ENCODE data around the gene PCBD2. TPM values are rescaled to one million over a fixed set of nuclear protein-coding genes. Genes with fewer than 3 reads are reported as not detected.

The PCBD2 gene
- total and polyA plus RNA-seq, 7 donors: 8.9 to 29.9 (median 23.8) TPM

- TF ChIP-seq CTCF (IDR thresholded peaks at IDR 0.05): no peak
- intact Hi-C loops (cut with DNase I): no loop called here
- Histone ChIP-seq H3K36me3 (ENCODE audit: insufficient read depth in 1 of 2, low read depth in 1 of 2) (peaks cover 0 to 41% of the 10 kb centered on the region in 2 donors), H3K4me3 (no peak overlapping the region), H3K27me3 (ENCODE audit: insufficient read depth in 3 of 3, low read length in 2 of 3) (no peaks in the 10 kb centered on the region), H3K4me1 (peaks cover 10% of the 10 kb centered on the region), H3K9me3 (no peaks in the 10 kb centered on the region), H3K27ac (no peak overlapping the region)
- WGBS, 3 donors: 90 to 93% (median 92%) methylated on average over 8 of the region's 8 CpGs
- no peak for DNase-seq
- no peak for ATAC-seq
These were observed 32.6 kb downstream of the PCBD2 start for GRCh38 chr5:134937526-134937925.

GRCh38 chr5:134938030-134938429 is 33.1 kb downstream of the PCBD2 start:
- WGBS, 3 donors: 48 to 74% (median 56%) methylated on average over 6 of the region's 6 CpGs
- DNase-seq: no peak
- intact Hi-C loops (cut with DNase I): no loop called here
- no peak overlapping the region for H3K4me3 ChIP-seq
- H3K27ac ChIP-seq: no peak overlapping the region
- peaks cover 0 to 37% of the 10 kb centered on the region in 2 donors for H3K36me3 ChIP-seq (ENCODE audit: insufficient read depth in 1 of 2, low read depth in 1 of 2)
- no peak for TF ChIP-seq CTCF (IDR thresholded peaks at IDR 0.05)
- H3K4me1 ChIP-seq: peaks cover 10% of the 10 kb centered on the region
- no peaks in the 10 kb centered on the region for H3K9me3 ChIP-seq
- H3K27me3 ChIP-seq (ENCODE audit: insufficient read depth in 3 of 3, low read length in 2 of 3): no peaks in the 10 kb centered on the region
- peak in 1 of 4 donors; percentile 36 for ATAC-seq

- Histone ChIP-seq H3K4me3 (no peak overlapping the region), H3K36me3 (ENCODE audit: insufficient read depth in 1 of 2, low read depth in 1 of 2) (peaks cover 0 to 29% of the 10 kb centered on the region in 2 donors), H3K27ac (no peak overlapping the region), H3K27me3 (ENCODE audit: insufficient read depth in 3 of 3, low read length in 2 of 3) (no peaks in the 10 kb centered on the region), H3K4me1 (peaks cover 9% of the 10 kb centered on the region), H3K9me3 (no peaks in the 10 kb centered on the region)
- intact Hi-C loops (cut with DNase I): no loop called here
- DNase-seq (no peak), ATAC-seq (no peak)
- WGBS, 3 donors: 88 to 96% (median 91%) methylated on average over 1 of the region's 1 CpG
- TF ChIP-seq CTCF (IDR thresholded peaks at IDR 0.05): no peak
These were observed 34.6 kb downstream of the PCBD2 start for GRCh38 chr5:134939500-134939899.

- peaks cover 9% of the 10 kb centered on the region for H3K4me1 ChIP-seq
- intact Hi-C loops (cut with DNase I): loop anchor here in 1 of 2 donors (10.0 kb wide), 1 partner anchor 251 kb away; no protein-coding TSS in a partner anchor
- no peak overlapping the region for H3K27ac ChIP-seq
- H3K27me3 ChIP-seq (ENCODE audit: insufficient read depth in 3 of 3, low read length in 2 of 3): no peaks in the 10 kb centered on the region
- H3K4me3 ChIP-seq: no peak overlapping the region
- no peaks in the 10 kb centered on the region for H3K9me3 ChIP-seq
- H3K36me3 ChIP-seq (ENCODE audit: insufficient read depth in 1 of 2, low read depth in 1 of 2): peaks cover 0 to 3% of the 10 kb centered on the region in 2 donors
- no peak for TF ChIP-seq CTCF (IDR thresholded peaks at IDR 0.05)
- DNase-seq (no peak), ATAC-seq (no peak)
- 40 to 53% (median 47%) methylated on average over 1 of the region's 1 CpG for WGBS, 3 donors
These were observed 38.6 kb downstream of the PCBD2 start for GRCh38 chr5:134943547-134943946.

GRCh38 chr5:134944630-134945029 is 39.7 kb downstream of the PCBD2 start:
- no peak for TF ChIP-seq CTCF (IDR thresholded peaks at IDR 0.05)
- no peaks in the 10 kb centered on the region for H3K9me3 ChIP-seq
- no peak overlapping the region for H3K4me3 ChIP-seq
- intact Hi-C loops (cut with DNase I): loop anchor here in 1 of 2 donors (10.0 kb wide), 1 partner anchor 250 kb away; no protein-coding TSS in a partner anchor
- ATAC-seq (no peak), DNase-seq (no peak)
- H3K4me1 ChIP-seq: peaks cover 20% of the 10 kb centered on the region
- H3K27ac ChIP-seq: peak overlapping the region; percentile 10
- peaks cover 0 to 3% of the 10 kb centered on the region in 2 donors for H3K36me3 ChIP-seq (ENCODE audit: insufficient read depth in 1 of 2, low read depth in 1 of 2)
- 32 to 37% (median 36%) methylated on average over 1 of the region's 1 CpG for WGBS, 3 donors
- no peaks in the 10 kb centered on the region for H3K27me3 ChIP-seq (ENCODE audit: insufficient read depth in 3 of 3, low read length in 2 of 3)

Data from psoas muscle (tissue), 8 donors.